Non-pigmented ciliary epithelial cell (primary cell): ENCODE results near the gene ERAL1.
"Not testable (repeated sequence)": the region's sequence is repeated elsewhere in the genome, so short reads cannot be mapped to it uniquely, and the experiment has no call there.

Source experiments
- DNase-seq: peaks from one replicate; pipeline ENCODE4 v3.0.0-alpha.2; 2010; ENCODE audit warnings: low read depth

Gene ERAL1

DNA sequence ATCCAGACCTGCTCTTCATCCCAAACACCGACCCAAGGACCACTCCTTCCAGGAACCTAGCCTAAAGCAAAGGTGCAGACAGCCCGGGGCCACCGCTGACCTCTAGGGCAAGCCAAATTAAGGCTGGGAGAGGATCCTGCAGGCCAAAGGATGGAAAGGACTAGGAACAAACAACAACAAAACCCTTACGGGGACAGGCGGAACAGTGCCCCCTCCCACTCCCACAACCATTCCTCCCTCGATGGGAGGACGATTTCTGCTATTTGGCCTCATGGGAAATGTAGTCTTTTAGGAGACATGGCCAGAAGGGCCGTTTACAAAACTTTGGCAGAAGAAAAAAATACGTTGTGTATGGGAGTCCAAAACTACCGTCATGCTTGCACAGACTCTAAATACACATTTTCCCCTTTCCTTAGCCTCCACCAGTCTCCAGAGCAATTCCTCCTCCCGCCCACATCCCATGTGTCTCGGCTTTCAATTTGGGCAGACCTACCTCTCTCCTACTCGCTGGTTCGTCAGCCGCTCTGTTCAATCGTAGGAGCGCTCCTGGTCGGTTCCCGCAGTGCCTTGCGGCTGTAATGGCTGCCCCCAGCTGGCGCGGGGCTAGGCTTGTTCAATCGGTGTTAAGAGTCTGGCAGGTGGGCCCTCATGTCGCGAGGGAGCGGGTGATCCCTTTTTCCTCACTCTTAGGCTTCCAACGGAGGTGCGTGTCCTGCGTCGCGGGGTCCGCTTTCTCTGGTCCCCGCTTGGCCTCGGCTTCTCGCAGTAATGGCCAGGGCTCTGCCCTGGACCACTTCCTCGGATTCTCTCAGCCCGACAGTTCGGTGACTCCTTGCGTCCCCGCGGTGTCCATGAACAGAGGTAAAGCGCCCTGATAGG lies at the start of gene ERAL1:
Gene ERAL1, plus strand, starts transcription at position 560 of the 879 bp plus-strand sequence. Its CDS starts 19 bp downstream, at position 579.
- no peak for DNase-seq

DNA sequence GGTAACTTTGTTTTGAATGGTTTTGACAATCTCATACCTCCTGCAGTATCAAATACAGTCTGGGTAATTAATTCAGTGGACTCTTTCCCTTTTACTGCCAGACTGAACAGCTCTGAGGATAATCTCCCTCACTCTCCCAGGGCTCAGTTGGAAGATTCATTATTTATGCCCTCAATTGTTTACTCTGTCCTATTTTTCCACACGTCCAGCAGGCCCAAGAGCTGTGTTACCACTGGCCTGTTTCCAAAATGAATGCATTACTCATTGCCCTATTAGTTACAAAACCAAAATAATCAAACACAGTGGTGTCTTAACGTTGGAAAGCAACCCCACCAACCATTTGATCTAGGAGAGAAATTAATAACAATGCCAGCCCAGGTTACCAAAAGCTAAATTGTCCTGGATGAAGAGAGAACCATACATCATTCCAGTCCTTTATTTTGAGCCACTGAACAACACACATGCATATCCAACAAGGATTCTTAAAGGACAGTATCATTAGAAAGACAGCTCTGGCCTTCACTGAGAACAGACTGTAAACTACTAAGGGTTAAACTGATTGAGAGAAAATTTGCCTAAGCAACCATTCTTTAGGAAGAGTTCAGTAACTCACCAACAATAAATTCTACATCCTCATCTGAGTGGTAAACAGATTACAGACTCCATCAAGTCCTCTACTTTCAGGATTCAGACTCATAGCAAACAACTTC lies 46.7 kb upstream of the ERAL1 start:
- peak; percentile 70 for DNase-seq

DNA sequence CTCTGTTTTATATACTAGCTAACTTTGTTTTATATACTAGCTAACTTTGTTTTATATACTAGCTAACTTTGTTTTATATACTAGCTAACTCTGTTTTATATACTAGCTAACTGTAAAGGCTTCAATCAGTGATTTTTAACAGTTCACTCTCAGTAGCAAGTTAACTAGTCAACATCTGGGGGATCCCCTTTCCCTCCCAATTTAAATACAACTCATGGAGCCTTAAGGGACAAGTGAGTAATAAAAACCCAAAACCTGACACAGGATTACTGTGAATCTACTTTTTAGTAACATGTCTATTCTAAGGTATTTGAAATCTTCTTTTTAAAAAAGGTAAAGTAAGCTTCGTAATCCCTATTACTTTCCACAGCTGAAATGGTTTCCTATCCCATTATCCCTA lies 44.4 kb upstream of the ERAL1 start:
- DNase-seq: no peak

DNA sequence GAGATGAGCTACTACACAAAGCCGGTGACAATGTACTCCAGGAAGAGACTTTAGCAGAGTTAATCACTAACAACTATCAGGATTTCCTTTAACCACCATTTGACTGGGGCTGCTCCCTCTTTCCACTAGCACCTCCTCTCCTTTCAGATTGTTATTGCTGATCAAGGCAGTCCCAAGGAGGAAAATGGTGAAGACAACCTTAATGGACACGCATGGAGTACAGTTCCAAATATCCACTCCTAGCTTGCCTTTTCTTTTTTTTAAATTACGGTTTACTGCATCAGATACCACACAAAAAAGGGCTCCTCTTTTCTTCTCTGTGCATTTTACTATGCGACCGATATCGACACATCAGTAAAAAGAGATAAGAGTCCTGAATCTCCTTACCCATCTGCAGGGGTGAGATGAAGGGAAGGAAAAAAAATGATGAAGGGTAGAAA lies 43.1 kb upstream of the ERAL1 start:
- no peak for DNase-seq

DNA sequence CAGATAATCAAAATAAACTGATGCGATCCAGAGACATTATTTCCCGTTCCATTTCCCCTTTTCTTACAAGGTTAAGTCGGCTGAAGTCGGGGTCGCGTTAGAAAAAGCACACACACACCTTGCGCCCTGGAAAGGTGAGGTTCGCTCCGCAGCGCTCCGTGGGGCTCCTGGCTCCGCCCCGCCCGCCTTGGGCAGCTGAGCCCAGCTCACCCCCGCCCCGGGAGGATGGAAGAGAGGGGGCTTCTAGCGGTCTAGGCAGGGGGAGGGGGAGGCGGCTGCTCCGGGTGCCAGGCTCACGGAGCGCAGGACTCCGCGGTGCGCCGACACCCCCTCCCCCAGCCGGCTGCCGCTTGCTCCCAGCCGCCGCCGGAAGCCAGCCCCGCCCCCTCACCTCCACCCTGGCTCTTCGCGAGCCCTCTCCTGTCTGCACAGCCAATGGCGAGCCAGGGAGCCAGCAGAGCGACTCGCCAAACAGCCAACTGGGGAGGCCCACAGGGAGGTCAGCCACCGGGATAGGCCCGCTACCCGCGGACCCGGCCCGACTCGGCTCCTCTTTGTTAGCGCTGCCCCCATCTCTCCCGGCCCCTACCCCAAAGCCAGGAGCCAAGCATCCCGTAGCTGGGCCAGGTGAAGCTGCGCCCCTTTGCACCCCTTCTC lies 42.6 kb upstream of the ERAL1 start:
- peak; percentile 84 for DNase-seq

DNA sequence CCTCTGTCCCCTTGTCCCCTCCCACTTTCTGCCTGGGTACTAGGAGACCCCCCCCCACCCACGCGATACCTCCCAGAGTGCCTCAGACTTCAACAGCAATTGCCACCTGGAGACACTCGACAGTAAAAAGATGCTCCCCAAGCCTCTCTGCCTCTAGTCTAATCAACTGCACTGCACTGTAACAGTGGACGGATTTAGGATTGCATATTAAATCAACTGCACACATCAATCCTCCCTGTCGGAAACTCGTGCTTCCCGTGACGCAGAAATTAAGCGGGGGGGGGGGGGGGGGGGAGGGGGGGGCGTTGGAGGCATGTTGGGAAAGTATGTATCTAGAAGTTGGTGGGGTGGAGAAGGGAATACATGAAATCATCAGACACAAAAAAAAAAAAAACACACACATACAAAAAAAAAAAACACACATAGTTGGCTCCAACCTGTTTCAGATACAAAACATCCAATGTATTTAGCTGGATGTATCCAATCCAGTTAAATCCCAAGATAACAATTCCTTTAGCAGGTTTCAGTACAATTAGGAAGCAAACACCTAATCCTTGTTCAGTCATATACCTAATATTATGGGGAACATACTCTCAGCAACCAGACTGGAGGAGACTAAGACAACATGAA lies 42.0 kb upstream of the ERAL1 start:
- no peak for DNase-seq

DNA sequence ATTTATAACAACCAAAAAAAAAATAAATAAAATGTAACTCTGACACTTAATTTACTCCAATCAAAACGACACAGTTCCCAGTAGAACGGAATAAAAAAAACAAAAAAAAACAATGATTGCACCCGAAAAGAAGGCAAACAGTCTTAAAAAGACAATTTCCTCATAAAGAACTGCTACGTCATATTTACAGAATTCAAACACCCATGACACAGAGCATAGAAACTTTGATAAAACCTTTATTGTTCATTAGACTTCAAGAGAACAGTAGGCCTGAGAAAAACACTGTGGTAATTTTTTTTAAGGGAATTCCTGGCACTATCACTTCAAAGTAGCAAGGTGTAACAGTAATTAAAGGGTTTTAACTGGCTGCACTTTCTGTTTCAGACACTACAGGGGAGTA lies 38.3 kb upstream of the ERAL1 start:
- DNase-seq: no peak

DNA sequence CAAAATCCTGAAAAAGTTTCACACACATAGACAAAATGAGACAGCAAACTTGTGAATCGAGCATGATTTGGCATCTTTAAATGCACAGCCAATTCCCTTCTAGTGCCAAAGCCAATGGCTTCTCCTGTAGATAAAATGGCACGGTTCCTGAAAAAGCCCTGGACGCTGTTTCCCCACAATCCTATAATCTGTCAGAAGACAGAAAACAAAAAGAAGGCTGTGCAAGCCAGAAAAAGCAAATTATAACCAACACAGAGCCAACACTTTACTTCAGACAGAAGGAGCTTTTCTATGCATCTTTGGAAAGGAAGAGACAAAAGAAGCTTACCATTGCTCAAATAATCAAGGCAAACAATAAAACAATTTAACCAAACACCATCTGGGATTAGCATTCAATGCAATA lies 36.0 kb upstream of the ERAL1 start:
- DNase-seq: no peak

DNA sequence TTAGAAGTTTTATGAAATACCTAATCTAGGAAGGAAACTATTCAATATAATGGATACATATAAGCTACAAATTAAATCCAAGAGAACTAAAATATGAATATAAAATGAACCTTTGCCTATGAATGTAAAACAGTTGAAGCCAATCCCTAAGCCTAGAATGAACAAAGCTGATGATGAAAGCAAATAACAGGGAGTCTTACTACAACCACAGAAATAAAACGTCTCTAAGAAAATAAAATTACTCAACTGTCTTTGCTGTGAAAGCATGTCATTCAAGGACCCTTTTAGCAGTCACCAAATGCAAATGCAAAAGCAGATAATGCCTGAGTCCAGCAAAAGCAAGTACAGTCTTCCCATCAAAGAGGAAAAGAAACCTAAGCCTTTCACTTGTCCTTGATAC lies 35.2 kb upstream of the ERAL1 start:
- no peak for DNase-seq

DNA sequence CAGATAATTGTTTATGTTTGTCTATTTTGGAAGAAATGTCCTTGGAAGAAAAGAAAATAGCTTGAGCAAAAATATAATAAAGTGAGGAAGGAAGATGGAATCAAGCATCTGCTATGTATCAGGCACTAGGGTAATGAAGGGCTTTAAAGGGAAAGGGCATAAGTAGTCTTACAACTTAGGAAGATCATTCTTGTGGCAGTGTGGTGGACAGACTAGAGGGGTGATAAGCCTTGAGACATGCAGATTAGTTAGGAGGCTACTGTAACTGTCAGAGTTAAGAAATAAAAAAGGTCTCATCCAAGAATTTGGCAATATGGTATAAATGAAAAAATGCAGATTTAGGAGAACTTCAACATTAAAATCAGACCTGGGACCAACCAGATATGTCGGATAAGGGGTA lies 27.1 kb upstream of the ERAL1 start:
- DNase-seq: no peak

DNA sequence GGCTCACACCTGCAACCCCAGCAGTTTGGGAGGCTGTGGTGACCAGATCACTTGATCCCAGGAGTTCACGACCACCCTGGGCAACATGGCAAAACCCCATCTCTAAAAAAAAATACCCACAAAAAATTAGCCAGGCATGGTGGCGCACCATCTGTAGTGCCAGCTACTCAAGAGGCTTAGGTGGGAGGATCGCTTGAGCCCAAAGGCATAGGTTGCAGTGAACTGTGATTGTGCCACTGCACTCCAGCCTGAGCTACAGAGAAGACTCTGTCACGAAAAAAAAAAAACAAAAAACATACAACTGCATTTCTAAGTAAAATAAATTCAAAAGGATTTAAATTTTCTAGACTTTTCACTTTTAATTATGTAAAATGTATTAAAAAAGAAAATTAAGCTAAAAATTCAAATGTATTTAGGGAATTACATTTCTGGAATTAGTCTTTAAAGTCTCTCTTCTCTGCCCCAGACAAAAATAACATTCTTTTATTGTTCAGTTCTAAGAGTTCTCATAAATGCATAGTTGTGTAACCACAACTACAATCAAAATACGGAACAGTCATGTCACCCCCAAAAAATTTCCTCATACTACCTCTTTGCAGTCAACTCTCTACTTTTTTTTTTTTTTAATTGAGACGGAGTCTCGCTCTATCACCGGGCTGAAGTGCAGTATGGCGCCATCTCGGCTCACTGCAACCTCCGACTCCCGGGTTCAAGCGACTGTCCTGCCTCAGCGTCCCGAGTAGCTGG lies 26.3 kb upstream of the ERAL1 start:
- DNase-seq: no peak

DNA sequence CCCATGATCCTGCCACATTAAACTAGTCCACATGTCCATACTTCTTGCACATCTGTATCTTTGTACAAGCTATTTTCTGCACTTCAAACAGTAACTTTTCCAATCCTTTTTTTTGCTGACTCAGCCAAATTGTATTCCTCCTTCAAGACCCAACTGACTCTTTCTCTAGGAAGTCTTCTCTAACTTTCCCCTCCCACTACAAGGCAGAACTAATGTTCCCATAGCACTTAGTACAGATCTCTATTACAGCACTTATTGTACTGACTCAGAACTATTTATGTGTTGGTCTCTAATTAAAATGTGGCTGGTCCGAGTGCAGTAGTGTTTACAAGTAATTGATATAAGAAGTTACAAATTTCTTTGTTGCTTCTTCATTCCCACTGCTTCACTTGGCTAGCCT lies 20.4 kb upstream of the ERAL1 start:
- no peak for DNase-seq

DNA sequence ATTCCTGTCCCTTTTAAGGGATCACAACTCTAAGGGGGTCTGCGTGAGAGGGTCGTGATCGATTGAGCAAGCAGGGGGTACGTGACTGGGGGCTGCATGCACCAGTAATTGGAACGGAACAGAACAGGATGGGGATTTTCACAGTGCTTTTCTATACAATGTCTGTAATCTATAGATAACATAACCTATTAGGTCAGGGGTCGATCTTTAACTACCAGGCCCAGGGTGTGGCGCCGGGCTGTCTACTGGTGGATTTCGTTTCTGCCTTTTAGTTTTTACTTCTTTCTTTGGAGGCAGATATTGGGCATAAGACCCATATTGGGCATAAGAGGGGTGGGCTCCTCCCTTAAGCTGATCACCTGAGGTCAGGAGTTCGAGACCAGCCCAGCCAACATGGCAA lies 18.3 kb upstream of the ERAL1 start:
- DNase-seq: not testable (repeated sequence)

DNA sequence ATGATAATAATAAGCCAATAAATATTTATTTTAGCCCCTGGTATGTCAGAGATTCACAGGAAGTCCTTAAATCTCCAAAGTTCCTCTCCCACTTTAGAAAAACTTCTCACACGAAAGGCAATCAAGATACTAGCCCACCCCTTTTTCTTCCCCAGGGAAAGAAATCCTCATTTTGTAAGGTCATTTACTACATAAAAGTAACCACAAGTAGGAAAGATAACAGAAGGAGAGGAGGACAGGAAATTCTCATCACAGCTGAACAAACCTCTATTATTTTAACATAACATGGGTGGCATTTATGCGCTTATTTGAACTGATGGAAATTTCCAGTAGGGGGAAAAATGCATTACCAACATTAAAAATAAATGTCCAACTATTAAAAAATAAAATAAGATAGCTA lies 15.6 kb upstream of the ERAL1 start:
- DNase-seq: no peak

DNA sequence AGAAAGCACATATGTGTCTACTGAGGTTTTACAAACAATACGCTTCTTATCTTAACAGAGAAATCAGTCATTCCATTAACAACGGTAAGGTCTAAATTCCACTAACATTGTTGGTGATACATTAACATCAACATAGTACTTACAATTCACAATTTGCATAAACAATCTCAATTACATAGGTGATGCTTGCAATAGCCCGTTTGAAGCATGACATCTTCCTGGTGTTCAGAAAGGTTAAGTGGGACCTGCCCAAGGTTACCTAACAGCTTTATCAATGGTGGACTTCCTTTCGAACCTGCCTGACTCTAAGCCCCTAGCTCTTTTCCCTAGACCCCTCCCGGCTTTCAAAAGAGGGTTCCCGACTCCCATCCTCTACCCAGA lies 12.9 kb upstream of the ERAL1 start:
- DNase-seq: no peak

DNA sequence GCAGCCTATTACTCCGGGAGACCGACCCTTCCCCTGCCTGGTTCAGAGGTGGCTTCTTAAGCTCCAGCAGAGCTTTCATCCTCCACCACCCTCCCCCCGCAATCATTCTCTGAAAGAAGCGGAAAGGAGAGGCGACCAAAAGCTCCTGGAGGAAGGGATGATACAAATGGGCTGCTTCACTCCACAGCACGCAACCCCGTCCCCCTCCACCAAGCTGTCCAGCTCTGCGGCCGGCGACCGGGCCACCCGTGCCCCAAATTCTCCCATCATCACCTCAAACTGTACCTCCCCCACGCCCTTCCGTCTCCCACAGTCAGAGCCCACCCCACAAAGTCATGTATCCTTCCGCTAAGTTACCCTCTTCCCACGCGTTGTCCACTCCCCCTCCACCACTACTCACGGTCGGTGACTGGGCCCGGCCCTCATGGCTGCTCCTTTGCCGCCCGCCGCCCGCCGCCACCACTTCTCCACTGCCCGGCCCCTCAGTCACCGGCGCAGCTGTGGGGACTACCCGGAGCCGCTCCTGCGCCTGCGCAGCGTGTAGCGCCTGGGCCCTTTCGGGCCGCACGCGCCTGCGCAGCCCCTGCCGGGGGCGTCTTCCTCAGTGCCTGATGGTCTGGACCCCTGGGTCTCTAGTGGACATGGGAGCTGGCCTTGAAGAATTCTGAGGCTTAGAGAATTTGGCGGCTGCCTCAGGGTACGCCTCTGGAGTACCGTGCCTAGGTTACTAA lies 12.4 kb upstream of the ERAL1 start, which contains the start of gene FAM222B:
Gene FAM222B, minus strand, starts transcription at position 509 of the 731 bp plus-strand sequence. CDS start 76,123 bp downstream, outside the sequence.
- DNase-seq: no peak

DNA sequence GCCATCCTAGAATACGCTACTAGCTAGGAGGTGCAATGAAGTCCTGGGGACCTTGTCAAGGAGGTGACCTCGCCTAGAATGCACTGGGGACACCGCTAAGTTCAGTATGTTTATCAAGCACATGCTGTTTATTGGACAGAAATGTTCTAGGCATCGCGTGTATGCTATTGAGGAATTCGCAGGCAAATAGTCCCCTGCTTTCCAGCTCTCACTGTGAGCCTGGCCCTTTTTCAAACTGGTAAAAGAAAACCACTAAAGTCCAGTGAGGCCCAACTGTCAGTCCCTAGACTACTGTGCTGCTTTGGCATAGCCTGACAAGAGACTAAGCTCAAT lies 11.0 kb upstream of the ERAL1 start:
- no peak for DNase-seq

DNA sequence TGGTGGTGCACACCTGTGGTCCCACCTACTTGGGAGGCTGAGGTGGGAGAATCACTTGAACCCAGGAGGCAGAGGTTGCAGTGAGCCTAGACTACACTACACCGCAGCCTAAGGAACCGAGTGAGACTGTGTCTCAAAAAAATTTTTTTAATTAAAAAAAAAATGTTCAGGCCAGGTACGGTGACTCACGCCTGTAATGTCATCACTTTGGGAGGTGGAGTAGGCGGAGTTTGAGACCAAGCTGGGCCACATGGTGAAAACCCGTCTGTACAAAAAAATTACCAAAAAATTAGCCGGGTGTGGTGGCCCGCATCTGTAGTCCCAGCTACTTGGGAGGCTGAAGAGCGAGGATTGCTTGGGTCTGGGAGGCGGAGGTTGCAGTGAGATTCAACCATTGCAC lies 8.6 kb upstream of the ERAL1 start:
- DNase-seq: no peak

DNA sequence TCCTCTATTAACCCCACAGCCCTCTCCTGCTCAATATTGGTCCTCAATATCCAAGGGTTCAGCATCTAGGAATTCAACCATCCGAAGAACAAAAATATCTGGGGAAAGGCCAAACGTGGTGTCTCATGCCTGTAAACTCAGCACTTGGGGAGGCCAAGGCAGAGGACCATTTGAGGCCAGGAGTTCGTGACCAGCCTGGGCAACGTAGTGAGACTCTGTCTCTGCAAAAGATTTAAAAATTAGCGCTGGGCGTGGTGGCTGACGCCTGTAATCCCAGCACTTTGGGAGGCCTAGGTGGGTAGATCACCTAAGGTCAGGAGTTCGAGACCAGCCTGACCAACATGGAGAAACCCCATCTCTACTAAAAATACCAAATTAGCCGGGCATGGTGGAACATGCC lies 8.1 kb upstream of the ERAL1 start:
- DNase-seq: not testable (repeated sequence)

DNA sequence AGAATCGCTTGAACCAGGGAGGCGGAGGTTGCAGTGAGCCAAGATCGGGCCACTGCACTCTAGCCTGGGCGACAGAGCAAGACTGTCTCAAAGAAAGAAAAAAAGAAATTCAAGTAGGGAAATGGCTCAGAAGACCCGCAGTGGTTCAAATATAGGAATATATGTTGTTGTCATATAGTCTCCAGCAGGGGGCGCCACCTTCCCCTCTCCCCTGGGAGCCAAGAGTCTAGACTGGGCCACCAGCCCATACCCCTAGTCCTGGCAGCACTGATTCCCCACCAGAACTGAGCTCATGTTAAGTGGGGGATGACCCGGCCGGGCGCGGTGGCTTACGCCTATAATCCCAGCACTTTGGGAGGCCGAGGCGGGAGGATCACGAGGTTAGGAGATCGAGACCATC lies 6.1 kb upstream of the ERAL1 start:
- not testable (repeated sequence) for DNase-seq

DNA sequence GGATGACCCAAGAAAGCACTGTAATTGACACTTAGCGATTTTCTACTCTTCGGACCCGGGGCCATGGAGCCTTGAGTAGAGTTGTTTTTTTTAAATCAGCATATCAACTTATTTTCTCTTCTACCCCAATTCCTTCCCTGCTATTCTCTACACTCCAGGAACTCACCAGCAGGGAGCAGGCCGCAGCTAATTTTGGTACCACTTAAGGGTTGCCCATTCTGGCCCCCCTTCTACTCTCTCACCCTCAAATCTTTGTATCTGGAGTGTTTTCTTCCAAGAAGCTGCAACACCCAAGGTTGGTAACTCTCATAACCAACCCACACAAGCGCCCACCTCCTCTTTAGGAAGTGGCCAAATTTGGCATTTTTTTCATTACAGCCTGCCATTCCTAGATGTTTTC lies 5.5 kb upstream of the ERAL1 start:
- DNase-seq: no peak
